Tibial artery (tissue), 4 donors: Measurements from ENCODE around the gene NAXD.

Experiments used
- DNase-seq, 2 donors: peaks; one replicate each; pipeline ENCODE4 v3.0.0-alpha.2; 2019
- H3K27ac ChIP-seq, 2 donors: fragments of 200-600 bp; sonication (generic) in 1 of 2; 1 replicate in 1 of 2; 2 replicates in 1 of 2; pipeline ENCODE4 v1.5.1; 2018 to 2019; ENCODE audit warnings: mild to moderate bottlenecking in 1 of 2
- H3K27me3 ChIP-seq, 2 donors: fragments of 200-600 bp; sonication (generic) in 1 of 2; one replicate each; pipeline versions ENCODE4 v1.5.1 to v1.6.0; 2016 to 2019
- H3K36me3 ChIP-seq, 3 donors: fragments of 200-600 bp; sonication (generic) in 2 of 3; one replicate each; pipeline ENCODE4 v1.5.1; 2016 to 2019; ENCODE audit warnings: mild to moderate bottlenecking in 2 of 3
- H3K4me1 ChIP-seq, 4 donors: fragments of 200-600 bp; sonication (generic) in 2 of 4; 1 replicate in 3 of 4; 2 replicates in 1 of 4; pipeline ENCODE4 v1.5.1; 2016 to 2019
- H3K4me3 ChIP-seq, 2 donors: fragments of 200-600 bp; sonication (generic) in 1 of 2; 1 replicate in 1 of 2; 2 replicates in 1 of 2; pipeline ENCODE4 v1.5.1; 2018 to 2019; ENCODE audit warnings: mild to moderate bottlenecking in 2 of 2
- H3K9me3 ChIP-seq, 3 donors: fragments of 200-600 bp; sonication (generic) in 1 of 3; one replicate each; pipeline ENCODE4 v1.5.1; 2016 to 2019
- intact Hi-C: fragments of 100-400 bp; cut with DNase I; formaldehyde crosslinking; loops from one replicate; pipeline ENCODE4 v1.15.0; 2023; ENCODE audit warnings: low total_unique reads
- TF ChIP-seq, protein P1 (sequence below), 2 experiments: fragments of 200-600 bp in 1 of 2; fragments of 450-650 bp in 1 of 2; IDR thresholded peaks; one replicate each; pipeline ENCODE4 v1.5.1; 2017 to 2019; ENCODE audit warnings: antibody characterized with exemption in 2 of 2, mild to moderate bottlenecking in 1 of 2, moderate library complexity in 1 of 2

Gene NAXD

DNA sequence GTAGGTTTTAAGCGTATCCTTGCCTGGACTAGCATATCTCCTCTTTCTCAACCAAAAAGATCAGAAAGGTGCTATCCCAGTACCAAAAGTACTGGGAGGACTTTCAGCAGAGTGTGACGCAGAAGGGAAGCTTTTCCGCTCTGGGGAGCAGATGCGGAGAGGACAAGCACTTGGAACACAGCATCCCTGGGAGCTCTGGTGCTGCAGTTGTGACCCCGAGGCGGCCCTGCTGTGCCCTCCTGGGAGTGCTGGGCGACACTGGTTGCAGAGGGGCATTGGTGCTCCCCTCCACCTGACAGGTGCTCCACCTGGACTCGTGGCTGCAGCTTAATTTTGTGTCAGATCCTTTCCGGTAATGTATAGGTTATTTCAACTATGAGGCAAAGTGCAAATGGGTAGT lies 3.4 kb downstream of the NAXD start:
- TF ChIP-seq, protein P1, sequence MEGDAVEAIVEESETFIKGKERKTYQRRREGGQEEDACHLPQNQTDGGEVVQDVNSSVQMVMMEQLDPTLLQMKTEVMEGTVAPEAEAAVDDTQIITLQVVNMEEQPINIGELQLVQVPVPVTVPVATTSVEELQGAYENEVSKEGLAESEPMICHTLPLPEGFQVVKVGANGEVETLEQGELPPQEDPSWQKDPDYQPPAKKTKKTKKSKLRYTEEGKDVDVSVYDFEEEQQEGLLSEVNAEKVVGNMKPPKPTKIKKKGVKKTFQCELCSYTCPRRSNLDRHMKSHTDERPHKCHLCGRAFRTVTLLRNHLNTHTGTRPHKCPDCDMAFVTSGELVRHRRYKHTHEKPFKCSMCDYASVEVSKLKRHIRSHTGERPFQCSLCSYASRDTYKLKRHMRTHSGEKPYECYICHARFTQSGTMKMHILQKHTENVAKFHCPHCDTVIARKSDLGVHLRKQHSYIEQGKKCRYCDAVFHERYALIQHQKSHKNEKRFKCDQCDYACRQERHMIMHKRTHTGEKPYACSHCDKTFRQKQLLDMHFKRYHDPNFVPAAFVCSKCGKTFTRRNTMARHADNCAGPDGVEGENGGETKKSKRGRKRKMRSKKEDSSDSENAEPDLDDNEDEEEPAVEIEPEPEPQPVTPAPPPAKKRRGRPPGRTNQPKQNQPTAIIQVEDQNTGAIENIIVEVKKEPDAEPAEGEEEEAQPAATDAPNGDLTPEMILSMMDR (IDR thresholded peaks at IDR 0.05): no peak
- Histone ChIP-seq H3K9me3 (no peaks in the 10 kb centered on the region), H3K36me3 (peaks cover 14 to 15% (median 15%) of the 10 kb centered on the region in 3 donors), H3K27ac (no peak overlapping the region), H3K4me1 (peaks cover 8 to 38% (median 26%) of the 10 kb centered on the region in 4 donors), H3K4me3 (no peak overlapping the region), H3K27me3 (no peaks in the 10 kb centered on the region)
- DNase-seq: no peak
- intact Hi-C loops: loop anchor here (10.0 kb wide), 1 partner anchor 436 kb away; no protein-coding TSS in a partner anchor

DNA sequence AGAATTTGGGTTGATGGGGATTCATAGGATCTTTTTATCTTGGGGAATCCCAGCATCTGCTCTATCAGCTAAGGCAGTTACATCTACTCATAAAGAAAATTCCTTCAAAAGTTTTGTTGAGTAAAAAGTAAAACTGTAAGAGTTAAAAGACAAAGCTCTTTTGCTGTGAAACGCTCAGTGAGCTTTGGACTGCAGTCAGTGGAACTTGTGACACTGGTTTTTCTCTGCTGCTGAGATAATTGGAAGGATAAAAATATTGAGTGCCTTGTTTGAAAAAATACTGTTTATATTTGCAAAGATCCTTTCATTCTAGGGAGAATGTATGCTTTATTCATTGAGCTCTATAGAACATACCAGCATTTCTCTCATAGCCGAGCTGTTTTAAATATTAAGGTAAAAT lies 5.3 kb downstream of the NAXD start:
- intact Hi-C loops: no loop called here

DNA sequence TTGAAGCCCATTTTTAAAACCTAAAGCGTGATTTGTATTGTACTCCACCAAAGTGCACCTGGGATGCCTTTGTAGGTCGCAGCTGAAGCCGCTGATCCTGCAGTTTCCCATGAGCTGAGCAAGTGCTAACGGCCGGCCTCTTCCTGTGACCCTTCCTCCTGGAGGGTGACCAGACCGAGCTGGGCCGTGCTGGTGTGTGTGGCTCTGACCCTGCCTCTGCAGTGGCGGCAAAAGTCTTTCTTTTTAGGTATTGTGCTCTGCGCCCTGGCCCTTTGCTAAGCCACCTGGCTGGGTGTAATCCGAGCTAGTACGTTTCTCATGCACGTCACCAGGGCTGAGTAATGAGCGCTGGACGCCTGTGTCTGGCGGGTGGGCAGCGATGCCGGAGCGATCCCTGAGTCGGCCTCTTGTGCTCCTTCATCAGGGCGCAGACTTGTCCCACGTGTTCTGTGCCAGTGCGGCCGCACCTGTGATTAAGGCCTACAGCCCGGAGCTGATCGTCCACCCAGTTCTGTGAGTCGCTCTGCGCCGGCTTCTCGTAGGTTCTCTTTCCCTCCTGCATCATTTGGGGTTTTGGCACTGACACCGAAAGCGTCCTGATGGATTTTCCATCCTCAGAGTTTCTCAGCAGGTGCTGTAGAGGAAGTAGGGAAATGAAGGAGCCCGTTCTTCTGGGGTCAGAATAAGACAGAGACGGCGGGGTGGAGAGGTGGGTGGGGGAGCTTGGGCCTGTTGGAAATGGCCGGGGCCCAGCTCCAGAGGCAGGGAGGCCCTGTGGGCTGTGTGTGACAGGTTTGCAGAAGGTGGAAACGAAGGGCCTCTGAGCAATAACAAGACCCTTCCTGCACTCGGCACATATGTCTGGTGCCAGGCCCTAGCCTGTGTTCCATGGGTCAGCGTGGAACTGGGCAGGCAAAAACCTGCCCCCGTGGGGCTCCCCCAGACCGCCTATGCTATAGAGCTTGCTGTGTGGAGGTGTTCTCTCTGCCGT lies 9.7 kb downstream of the NAXD start:
- no peaks in the 10 kb centered on the region for H3K27me3 ChIP-seq
- TF ChIP-seq, protein P1 (IDR thresholded peaks at IDR 0.05): no peak
- peaks cover 0 to 6% (median 1%) of the 10 kb centered on the region in 4 donors for H3K4me1 ChIP-seq
- intact Hi-C loops: no loop called here
- H3K4me3 ChIP-seq: no peak overlapping the region
- H3K9me3 ChIP-seq: no peaks in the 10 kb centered on the region
- H3K27ac ChIP-seq: no peak overlapping the region
- DNase-seq: no peak
- H3K36me3 ChIP-seq: peaks cover 31 to 70% (median 56%) of the 10 kb centered on the region in 3 donors

More for the DNA sequence above, 5.3 kb downstream of the NAXD start:
- peaks cover 8 to 37% (median 22%) of the 10 kb centered on the region in 4 donors for H3K4me1 ChIP-seq
- DNase-seq: no peak
- no peak overlapping the region for H3K4me3 ChIP-seq
- peaks cover 23 to 30% (median 29%) of the 10 kb centered on the region in 3 donors for H3K36me3 ChIP-seq
- no peaks in the 10 kb centered on the region for H3K27me3 ChIP-seq
- H3K27ac ChIP-seq: no peak overlapping the region
- H3K9me3 ChIP-seq: no peaks in the 10 kb centered on the region
- TF ChIP-seq, protein P1 (IDR thresholded peaks at IDR 0.05): no peak

DNA sequence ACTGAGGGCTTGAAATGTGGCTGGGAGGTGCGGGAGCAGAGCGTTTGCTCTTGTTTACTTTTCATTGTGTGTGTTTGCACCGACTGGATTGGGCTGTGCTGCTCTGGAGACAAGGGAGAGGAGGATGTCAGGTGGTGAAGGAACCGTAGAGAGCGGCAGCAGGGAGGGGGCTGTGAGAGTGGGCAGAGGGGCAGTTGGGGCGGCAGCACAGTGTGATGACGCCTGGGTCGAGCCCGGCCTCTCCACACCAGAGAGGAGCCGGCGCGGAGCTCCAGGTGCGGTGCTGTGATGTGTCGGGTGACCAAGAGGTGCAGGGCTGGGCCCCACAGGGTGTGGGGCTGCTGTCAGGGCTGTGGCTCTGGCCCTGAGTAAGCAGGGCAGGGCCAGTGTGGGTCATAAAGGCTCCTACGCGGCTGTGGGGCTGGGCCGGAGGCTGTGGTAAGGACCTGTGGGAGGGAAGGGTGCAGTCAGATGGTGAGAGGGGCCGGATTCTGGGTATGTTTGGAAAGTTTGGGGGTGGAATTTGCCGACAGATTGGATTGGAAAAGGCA lies 10.5 kb downstream of the NAXD start:
- Histone ChIP-seq H3K9me3 (no peaks in the 10 kb centered on the region), H3K27me3 (no peaks in the 10 kb centered on the region), H3K4me1 (peaks cover 0 to 3% (median 1%) of the 10 kb centered on the region in 4 donors), H3K27ac (no peak overlapping the region), H3K4me3 (no peak overlapping the region), H3K36me3 (peaks cover 31 to 76% (median 56%) of the 10 kb centered on the region in 3 donors)
- no peak for DNase-seq
- TF ChIP-seq, protein P1 (IDR thresholded peaks at IDR 0.05): no peak
- intact Hi-C loops: no loop called here

DNA sequence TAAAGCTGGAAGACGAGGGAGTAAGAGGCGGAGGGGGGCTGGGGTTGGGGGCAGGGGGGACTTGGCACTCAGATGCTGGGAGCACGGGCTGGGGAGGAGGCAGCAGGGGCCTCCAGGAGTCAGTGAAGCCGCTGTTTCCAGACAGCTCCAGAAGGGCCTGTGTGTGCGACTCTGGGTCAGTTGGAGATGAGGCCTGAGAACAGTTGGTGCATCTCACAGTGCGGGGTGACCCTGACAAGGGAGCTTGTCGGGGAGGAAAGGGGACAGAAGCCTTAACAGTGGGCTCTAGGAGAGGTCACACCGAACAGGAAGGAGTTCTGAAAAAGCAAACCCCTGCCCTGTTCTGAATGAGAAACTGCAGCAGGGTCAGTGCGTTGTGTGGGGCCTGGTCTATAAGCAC lies 11.2 kb downstream of the NAXD start:
- intact Hi-C loops: no loop called here
- Histone ChIP-seq H3K27ac (no peak overlapping the region), H3K36me3 (peaks cover 31 to 78% (median 56%) of the 10 kb centered on the region in 3 donors), H3K4me3 (no peak overlapping the region), H3K9me3 (no peaks in the 10 kb centered on the region), H3K4me1 (peaks cover 0 to 3% (median 2%) of the 10 kb centered on the region in 4 donors), H3K27me3 (no peaks in the 10 kb centered on the region)
- TF ChIP-seq, protein P1 (IDR thresholded peaks at IDR 0.05): no peak
- DNase-seq: no peak
